CD4-positive, alpha-beta T cell treated with Interleukin-17A for 1 hour (primary cell): ENCODE measurements around the gene KRTAP10-5.
"Not testable (repeated sequence)": the region's sequence is repeated elsewhere in the genome, so short reads cannot be mapped to it uniquely, and the experiment has no call there.

Experiments used
- DNase-seq: peaks from one replicate; pipeline ENCODE4 v3.0.0-alpha.2; 2020

KRTAP10-5 gene

GRCh38 chr21:44580231-44580821, at the start of gene KRTAP10-5:
Gene KRTAP10-5 (minus strand): TSS chr21:44580604. CDS start chr21:44580578, 26 bp downstream.
- DNase-seq = not testable (repeated sequence)

GRCh38 chr21:44628707-44629391, 48.4 kb upstream of the KRTAP10-5 start:
- DNase-seq = no peak

- not testable (repeated sequence) for DNase-seq
Observed at GRCh38 chr21:44627831-44628233, 47.4 kb upstream of the KRTAP10-5 start.

GRCh38 chr21:44627181-44627822, 46.9 kb upstream of the KRTAP10-5 start:
- DNase-seq = not testable (repeated sequence)

- no peak for DNase-seq
Observed at GRCh38 chr21:44626673-44627143, 46.3 kb upstream of the KRTAP10-5 start, which contains the start of gene KRTAP10-9. Gene KRTAP10-9 (plus strand): TSS chr21:44627093. CDS start chr21:44627172, 79 bp downstream.

GRCh38 chr21:44626262-44626661, 45.9 kb upstream of the KRTAP10-5 start:
- DNase-seq = peak; percentile 45

GRCh38 chr21:44625756-44626155, 45.4 kb upstream of the KRTAP10-5 start:
- DNase-seq = no peak

- DNase-seq = no peak
Observed at GRCh38 chr21:44623575-44623974, 43.2 kb upstream of the KRTAP10-5 start.

- DNase-seq = no peak
Observed at GRCh38 chr21:44619886-44620285, 39.5 kb upstream of the KRTAP10-5 start.

- DNase-seq = peak; percentile 78
Observed at GRCh38 chr21:44618909-44619308, 38.5 kb upstream of the KRTAP10-5 start.

- no peak for DNase-seq
Observed at GRCh38 chr21:44618504-44618903, 38.1 kb upstream of the KRTAP10-5 start.

- DNase-seq = no peak
Observed at GRCh38 chr21:44617071-44617501, 36.7 kb upstream of the KRTAP10-5 start.

GRCh38 chr21:44616591-44616926, 36.2 kb upstream of the KRTAP10-5 start:
- no peak for DNase-seq

- no peak for DNase-seq
Observed at GRCh38 chr21:44615911-44616590, 35.6 kb upstream of the KRTAP10-5 start.

GRCh38 chr21:44615466-44615865, 35.1 kb upstream of the KRTAP10-5 start:
- no peak for DNase-seq

GRCh38 chr21:44614961-44615391, 34.6 kb upstream of the KRTAP10-5 start:
- DNase-seq = no peak

- no peak for DNase-seq
Observed at GRCh38 chr21:44614161-44614631, 33.8 kb upstream of the KRTAP10-5 start.

- DNase-seq = no peak
Observed at GRCh38 chr21:44613386-44614155, 33.2 kb upstream of the KRTAP10-5 start.

GRCh38 chr21:44612669-44613229, 32.3 kb upstream of the KRTAP10-5 start:
- no peak for DNase-seq

- DNase-seq = no peak
Observed at GRCh38 chr21:44612029-44612486, 31.7 kb upstream of the KRTAP10-5 start, which contains the start of gene KRTAP10-8. Gene KRTAP10-8 (plus strand): TSS chr21:44612079. CDS start chr21:44612101, 22 bp downstream.

GRCh38 chr21:44611551-44611950, 31.1 kb upstream of the KRTAP10-5 start:
- DNase-seq = no peak
